Posterior cingulate gyrus (tissue), 11 donors: ENCODE measurements around the gene FAM171A2.
A peak's percentile ranks its signal among the peaks of the same experiment; 100 is the strongest.
"Not testable (repeated sequence)": the region's sequence is repeated elsewhere in the genome, so short reads cannot be mapped to it uniquely, and the experiment has no call there.

Experiments used
- DNase-seq, 10 donors: peaks; one replicate each; pipeline versions ENCODE4 v3.0.0 to v3.0.0-alpha.2; 2020 to 2021; ENCODE audit warnings: mixed read lengths in 3 of 10
- intact Hi-C: fragments of 100-400 bp; cut with DNase I; formaldehyde crosslinking; loops from one replicate; pipeline ENCODE4 v1.15.1; 2023

Gene FAM171A2

DNA sequence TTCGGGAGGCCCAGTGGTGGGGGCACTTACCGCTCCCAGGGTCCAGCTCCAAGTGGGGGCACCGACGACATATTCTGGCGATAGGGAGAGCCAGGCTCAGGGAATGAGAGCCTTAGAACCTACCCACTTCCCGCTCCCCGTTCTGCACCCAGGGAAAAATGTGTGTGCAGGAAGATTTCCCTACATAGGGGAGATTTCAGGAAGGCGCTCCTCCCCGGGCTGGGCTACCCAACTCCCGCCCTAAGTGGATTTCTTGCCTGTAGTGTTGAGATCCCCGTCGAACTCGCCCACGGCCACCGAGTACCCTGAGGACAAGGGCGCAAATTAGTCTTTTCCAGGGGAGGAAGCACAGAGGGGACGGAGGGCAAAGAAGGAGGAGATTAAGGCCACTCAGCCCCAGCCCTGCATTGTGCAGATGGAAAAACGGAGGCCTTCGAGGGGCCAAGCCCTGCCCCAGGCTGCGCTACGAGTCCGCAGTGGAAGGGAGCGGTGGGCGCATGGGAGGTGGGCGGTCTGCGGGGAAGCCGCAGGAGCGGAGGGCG, 20.7 kb upstream of the FAM171A2 start:
- intact Hi-C loops, result no loop called here
- peak in 2 of 10 donors; percentile 39 to 80 for DNase-seq

DNA sequence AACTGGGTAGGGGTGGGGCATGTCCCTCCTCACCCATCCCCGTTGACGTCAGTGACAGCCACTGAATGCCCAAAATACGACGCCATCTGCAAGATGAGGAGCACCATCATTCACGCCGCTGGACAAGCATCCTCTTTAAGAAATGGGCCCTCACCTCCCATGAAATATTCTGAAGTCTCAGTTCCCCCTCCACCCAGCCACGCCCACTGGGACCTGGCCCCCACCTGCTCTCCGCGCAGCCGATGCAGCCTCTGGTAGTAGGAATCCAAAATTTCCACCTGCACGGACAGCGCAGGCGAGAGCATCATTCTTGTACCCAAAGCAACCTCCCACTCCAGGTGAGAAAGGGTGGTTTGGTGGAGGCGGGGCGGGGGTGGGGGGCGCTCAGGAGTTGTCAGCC, 20.2 kb upstream of the FAM171A2 start:
- intact Hi-C loops, result no loop called here
- peak in 1 of 10 donors; percentile 40 for DNase-seq

DNA sequence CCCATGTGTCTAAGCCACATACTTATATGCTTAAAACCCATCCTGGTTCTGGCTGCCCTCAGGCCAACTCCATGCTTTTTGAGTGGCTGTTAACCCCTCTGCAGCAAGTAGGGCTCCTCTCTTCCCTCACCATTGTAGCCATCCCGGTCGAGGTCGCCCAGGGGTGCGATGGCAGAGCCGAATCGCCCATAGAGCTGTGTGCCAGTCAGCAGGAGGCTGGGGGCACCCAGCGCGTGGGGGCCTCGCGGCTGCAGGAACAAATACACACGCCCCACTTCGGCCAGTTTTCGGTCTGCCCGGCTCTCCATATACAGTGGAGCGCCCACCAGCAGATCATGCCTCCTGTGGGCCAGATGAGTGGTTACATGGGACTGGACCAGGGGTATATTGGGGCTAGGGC, 19.7 kb upstream of the FAM171A2 start:
- intact Hi-C loops, result no loop called here
- DNase-seq, result peak in 3 of 10 donors; percentile 47 to 77 (median 62)

DNA sequence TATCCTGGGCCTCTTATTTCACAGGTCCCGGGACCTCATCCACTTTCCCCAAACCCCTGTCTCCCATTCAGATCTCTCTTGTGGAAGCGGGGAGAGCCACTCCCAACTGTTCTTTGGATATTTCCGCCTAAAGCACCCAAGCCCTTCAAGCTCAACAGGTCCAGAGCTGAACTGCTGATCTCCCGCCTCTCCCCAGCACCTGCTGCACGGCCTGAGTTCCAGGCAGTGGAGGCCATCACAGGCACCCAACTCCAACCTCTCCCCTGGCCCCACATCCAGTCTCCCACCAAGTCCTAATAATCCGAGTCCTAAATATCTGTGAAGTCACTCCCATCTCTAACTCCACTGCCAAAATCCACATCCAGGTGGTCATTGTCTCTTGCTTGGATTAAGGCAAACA, 19.3 kb upstream of the FAM171A2 start:
- intact Hi-C loops, result no loop called here
- DNase-seq, result peak in 2 of 10 donors; percentile 50 to 51

DNA sequence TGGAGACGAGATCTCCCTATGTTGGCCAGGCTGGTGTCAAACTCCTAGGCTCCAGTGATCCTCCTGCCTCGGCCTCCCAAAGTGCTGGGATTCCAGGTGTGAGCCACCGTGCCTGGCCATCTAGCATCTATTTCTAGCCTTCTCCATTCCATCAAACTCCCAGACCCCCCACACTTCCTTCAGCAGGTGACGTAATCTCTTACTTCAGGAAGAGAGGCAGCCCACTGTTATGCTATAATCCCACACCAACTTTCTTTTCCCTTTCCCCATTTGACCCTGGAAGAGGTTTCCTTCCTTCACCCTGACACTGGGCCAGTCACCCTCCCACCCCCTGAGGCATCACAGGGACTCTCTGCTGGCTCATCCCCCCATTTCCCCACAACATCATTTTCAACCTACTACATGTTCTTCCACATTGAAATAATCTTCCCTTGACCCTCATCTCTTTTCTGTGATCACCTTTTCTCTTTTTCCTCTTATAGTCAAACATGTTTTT, 18.2 kb upstream of the FAM171A2 start:
- intact Hi-C loops, result no loop called here
- peak in 2 of 10 donors; percentile 10 to 43 for DNase-seq

DNA sequence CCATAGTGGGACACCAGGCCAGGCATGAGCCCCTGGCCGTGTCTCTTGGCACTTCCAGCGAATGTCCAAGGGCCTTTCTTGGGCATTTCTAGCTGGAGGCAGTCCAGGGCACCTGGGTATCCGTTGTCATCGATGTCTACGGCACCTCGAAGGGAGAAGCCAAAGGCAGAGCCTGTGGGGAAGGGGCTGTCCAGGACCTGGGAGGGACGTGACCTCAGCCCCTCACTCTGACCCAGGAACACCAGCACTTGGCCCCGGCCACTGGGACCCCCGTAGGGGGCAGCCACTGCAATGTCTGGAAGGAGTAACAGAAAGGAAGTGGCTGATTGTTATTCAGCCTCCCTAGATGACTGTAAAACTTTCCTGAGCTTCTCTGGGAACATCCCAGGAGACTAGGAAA, 17.1 kb upstream of the FAM171A2 start:
- DNase-seq, result peak in 3 of 10 donors; percentile 45 to 62 (median 56)
- intact Hi-C loops, result no loop called here

DNA sequence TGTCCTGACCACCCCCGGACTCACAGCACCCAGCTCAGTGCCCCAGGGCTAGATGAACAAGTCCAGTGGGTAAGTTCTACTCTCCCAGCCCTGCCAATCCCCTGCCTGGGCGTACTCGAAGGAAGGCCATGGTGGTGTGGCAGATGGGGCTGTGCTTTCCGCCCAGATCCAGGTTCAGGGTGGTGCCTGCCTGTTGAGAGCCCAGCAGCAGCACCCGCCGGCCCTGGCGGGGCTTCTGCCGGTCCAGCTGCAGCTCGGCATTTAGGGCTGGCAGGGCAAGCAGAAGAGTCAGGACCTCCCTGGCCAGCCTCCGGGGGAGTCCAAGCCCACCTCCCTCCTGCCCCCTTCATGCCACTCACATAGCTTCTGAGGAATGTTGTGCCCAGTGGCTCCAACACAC, 16.2 kb upstream of the FAM171A2 start:
- DNase-seq, result peak in 3 of 10 donors; percentile 42 to 76 (median 70)
- intact Hi-C loops, result no loop called here

DNA sequence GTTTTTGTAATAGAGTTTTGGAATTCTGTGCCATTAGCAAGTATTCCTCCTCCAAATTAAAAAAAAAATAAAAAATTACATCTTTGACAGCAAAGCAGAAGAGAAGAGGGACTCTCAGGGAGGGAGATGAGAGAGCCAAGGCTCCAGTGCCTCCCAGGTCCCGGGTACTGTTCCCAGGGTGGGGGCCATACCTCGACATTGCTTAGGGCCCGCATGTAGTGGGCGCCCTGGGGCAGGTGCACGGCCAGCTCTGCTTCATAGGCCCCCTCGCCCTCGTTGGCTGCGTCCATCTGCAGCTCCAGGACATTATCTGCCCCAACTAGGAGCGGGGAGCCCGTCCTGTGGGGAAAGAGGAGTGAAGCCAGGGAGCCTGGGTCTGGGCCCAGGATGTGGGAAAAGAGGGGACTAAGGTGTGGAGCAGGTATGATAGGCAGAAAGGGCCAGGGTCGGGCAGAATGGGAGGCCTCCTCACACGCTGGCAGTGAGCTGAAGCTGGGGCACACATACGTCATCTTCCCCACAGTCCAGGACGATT, 14.6 kb upstream of the FAM171A2 start:
- intact Hi-C loops, result no loop called here
- peak in 3 of 10 donors; percentile 44 to 75 (median 55) for DNase-seq

DNA sequence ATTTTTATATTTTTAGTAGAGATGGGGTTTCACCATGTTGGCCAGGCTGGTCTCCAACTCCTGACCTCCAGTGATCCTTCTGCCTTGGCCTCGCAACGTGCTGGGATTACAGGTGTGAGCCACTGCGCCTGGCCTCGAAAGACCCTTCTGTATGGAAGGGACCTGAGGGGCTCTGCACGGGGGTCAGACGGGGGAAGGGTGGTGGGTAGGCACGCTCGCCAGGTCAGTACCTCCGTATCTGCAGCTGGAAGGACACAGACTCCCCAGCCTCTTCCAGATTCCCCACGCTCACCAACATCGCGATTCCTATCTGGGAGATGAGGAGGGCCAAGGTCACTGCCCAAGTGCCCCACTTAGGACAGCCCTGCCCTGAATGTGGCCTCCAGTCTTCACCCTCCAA, 13.1 kb upstream of the FAM171A2 start:
- DNase-seq, result peak in 3 of 10 donors; percentile 19 to 43 (median 31)
- intact Hi-C loops, result no loop called here

DNA sequence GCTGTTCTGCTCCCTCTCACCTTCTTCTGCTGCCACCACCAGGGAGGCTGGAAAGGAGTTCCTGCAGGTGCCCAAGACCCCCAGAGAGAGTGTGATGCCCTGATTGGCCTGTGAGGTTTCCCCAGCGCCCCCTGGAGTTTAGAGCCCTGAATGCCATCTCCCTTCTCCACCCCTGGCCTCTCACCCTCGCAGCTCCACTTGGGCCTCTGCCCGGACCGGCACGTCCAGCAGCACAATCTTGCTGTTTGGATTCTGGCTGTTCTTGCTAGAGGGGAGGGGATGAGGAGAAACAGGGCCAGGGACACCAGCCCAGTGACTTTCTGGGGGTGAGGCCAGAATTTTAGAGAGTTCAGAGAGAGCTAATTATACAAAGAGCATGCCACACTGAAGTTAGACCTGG, 12.5 kb upstream of the FAM171A2 start:
- intact Hi-C loops, result no loop called here
- peak in 3 of 10 donors; percentile 72 to 77 (median 76) for DNase-seq

DNA sequence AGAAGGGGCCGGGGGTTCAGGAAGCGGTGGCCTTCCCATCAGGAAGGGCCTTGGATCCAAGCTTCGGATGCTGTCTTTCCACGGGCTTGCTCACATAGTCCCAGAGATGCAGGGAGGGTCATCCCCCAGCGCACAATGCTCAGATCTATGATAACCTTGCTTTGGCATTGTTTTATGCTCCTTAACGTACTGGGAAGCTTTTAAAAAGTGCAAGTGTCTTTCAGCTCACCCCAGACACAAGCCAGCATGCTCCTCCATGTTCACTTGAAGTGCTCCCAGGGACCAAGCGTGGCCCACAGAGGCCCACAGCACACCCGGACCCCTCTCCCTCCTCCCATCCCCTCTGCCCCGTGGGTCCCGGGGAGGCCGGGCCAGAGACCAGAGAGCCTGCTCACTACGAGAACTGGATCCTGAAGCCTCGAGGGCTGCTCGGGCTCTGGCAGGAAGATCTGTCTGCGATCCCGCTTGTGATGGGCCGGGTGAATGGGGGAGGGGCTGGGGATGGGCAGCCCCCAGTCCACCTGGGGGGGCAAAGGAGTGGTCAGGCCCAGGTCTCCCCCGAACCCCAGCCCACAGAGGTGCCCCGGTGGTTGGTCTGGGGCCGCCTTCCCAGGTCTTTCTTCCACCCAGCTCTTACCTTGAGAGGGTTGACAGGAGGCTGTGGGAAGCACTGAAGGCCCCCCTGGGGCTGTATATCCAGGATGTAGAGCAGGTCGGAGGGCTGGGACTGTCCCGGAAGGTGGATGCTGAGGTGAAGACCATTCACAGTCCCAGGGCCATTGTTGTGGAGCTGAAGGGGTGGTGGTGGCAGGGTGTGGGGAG, 11.8 kb upstream of the FAM171A2 start:
- intact Hi-C loops, result no loop called here
- DNase-seq, result peak in 3 of 10 donors; percentile 20 to 57 (median 37)

DNA sequence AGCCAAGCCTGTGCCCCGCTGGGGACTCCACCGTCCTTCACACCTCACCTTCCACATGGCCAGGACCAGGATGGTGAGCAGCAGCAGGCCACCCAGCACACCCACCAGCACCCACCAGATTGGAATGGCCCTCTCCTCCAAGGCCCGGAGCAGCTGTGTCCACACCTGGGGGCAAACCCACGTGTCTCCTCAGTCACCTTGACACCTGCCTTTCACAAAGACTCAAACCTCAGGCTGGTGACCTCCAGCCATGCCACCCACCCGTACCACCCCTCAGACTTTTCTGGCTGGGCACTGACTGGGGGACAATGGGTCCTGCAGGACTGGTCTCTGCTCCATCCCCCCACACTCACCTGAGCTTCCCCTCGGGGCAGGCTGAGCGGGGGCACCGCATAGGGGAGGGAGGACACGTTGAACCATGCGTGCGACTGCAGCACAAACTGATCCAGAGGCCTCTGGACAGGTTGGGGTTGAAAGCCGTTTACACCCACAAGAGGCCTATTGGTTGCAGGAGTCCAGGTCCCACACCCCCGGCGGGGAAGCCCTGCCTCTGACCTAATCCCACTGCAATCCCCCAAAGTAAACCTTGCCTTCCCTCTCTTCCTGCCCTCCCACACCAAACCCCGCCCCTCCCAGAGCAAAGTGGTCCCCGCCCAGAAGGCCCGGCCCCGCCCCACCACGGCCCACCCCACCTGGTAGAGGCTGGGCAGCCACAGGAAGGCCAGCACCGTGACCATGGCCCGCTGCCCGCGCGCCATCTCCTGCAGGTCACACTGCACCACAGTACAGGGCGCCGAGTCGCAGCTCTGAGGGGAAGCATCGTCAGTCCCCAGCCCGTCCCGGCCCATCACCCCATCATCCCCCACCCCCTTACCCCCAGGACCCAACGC, 10.9 kb upstream of the FAM171A2 start:
- peak in 3 of 10 donors; percentile 51 to 79 (median 57) for DNase-seq

DNA sequence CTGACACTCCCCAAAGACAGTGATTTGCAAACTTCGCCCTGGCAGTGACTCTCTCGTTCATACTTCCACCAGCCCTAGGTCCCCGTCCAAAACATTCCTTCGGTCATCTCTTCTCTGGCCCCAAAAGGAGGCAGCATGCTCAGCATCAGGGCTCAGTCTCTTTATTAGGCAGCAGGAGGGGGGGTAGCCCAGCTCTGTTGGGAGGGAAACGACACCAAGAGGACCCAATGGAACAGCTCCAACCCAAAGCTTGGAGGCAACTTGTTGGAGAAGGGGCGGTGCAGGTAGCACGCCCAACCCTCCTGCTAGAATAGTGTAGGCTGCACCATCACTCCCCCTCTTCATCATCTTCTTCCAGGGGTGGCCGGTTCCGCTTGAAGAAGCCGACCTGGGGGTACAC, 8.4 kb upstream of the FAM171A2 start:
- peak in 3 of 10 donors; percentile 25 to 36 (median 32) for DNase-seq
- intact Hi-C loops, result no loop called here

More for the DNA sequence above, 10.9 kb upstream of the FAM171A2 start:
- intact Hi-C loops, result no loop called here

DNA sequence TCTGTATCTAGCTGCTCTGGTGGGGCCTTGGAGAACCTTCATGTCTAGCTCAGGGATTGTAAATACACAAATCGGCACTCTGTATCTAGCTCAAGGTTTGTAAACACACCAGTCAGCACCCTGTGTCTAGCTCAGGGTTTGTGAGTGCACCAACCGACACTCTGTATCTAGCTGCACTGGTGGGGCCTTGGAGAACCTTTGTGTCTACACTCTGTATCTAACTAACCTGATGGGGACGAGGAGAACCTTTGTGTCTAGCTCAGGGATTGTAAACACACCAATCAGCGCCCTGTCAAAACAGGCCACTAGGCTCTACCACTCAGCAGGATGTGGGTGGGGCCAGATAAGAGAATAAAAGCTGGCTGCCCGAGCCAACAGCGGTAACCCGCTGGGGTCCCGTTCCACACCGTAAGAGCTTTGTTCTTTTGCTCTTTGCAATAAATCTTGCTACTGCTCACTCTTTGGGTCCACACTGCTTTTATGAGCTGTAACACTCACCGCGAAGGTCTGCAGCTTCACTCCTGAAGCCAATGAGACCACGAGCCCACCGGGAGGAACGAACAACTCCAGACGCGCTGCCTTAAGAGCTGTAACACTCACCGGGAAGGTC, 5.9 kb upstream of the FAM171A2 start:
- intact Hi-C loops, result not testable (repeated sequence)

DNA sequence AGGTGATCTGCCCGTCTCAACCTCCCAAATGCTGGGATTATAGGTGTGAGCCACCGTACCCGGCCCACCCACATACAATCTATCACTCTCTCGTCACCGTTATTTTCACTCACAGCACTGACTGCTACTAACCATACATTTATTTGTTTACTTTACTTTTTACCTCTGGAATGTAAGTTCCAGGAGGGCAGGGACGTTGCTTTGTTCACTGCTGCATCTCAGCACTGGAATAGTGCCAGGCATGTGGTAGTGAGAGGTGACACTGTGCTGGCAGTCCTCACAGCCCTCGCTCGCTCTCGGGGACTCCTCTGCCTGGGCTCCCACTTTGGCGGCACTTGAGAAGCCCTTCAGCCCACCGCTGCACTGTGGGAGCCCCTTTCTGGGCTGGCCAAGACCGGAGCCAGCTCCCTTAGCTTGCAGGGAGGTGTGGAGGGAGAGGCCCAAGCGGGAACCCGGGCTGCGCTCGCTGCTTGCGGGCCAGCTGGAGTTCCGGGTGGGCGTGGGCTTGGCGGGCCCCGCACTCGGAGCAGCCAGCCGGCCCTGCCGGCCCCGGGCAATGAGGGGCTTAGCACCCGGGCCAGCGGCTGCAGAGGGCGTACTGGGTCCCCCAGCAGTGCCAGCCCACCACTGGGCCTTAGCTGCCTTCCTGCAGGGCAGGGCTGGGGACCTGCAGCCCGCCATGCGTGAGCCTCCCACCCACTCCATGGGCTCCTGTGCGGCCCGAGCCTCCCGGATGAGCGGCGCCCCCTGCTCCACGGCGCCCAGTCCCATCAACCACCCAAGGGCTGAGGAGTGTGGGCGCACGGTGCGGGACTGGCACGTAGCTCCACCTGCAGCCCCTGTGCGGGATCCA, 5.0 kb upstream of the FAM171A2 start:
- DNase-seq, result peak in 1 of 10 donors; percentile 69
- intact Hi-C loops, result not testable (repeated sequence)

More for the DNA sequence above, 5.9 kb upstream of the FAM171A2 start:
- peak in 1 of 10 donors; percentile 27 for DNase-seq

DNA sequence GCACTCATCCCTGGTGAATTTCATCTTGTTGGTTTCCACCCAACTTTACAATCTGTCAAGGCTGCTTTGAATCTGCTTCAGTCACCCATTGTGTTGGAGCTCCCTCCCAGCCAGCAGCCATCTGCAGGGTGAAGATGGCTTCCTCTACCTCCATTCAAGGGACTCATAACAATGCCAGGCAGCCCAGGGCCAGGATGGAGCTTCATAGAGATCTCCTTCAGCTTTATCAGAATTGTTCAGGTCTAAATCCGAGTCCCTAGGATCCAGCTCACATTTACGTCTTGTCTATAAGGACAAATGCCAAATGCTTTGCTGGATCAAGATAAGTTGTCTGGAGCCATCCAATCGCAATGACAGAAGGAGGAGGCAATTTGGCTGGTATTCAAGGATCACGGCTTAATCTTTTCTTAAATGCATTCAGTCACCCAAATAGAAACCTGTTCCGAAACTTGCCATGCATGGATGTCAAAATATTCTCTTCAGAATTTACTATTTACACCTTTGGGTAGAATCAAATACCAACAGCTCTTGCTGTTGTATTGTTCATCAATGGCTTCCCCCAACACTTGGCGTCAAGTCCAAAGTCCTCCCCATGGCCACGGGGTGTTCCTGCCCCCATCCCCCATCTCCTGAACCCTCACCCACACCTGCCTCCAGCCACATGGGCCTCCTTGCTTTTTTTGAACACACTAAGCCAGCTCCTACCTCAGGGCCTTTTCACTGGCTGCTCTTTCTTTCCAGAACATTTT, 3.8 kb upstream of the FAM171A2 start:
- peak in 2 of 10 donors; percentile 36 to 54 for DNase-seq
- intact Hi-C loops, result no loop called here

DNA sequence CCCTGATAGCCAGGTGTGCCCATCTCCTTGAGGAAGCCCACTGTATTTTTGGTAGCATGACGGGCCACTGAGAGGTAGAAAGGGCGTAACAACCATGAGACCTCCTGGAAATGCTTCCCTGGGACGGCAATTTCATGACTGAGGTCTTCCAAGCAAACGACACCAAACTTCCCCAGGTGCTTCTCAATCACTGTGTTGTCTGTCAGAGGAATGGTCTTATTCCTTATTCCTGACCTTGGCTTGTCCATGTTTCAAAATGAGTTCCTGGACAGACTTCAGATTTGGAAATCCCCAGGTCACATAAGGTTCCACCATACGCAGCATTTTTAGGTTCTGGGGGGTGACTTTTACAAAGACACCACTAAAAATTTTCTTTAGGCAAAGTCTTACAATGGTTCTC, 1.4 kb upstream of the FAM171A2 start:
- intact Hi-C loops, DNase-seq: not testable (repeated sequence)

DNA sequence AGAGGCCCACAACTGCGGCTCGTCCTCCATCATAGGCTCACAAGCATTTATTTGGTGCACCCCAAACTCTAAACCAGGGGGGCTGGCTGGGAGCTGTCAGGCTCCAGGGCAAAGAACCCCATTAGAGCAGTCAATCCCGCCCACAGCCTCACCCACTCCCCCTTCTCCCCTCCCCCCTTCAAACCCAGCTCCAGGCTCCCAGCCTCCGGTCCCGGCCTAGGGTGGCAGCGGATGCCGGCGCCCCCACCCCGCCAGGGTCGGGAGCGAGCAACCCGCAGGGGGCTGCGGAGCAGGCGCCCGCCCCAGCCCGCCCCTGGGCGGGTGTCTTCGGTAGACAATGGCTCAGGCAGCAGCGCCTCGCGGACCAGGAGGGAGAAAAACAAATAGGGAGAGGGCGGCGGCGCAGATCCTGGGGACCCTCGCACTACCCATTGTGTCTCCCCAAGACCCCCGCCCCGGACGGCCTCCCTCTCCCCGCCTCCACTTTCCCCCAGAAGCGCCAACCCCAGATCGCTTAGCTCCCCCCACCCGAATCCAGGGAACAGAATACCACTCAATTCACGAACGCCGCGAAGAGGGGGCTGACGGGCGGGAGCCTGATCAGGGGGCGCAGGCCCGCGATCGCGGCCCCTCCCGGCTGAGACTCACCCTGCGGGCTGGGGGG, 572 bp downstream of the FAM171A2 start:
- intact Hi-C loops, result no loop called here
- no peak for DNase-seq
